ENCODE results near the gene CEP95.

- TF ChIP-seq CTCF (IDR thresholded peaks at IDR 0.05) (no peak), POLR2A (IDR thresholded peaks at IDR 0.05) (no peak), POLR2AphosphoS5 (IDR thresholded peaks at IDR 0.05; ENCODE audit: insufficient read depth in 1 of 2, low read depth in 1 of 2) (no peak)
These were observed 9.2 kb upstream of the CEP95 start for GRCh38 chr17:64497565-64498035.

Data from vagina (tissue), 2 donors.